GM21723 (cell line): ENCODE measurements around the gene ORC4.

Experiments
- ATAC-seq: cut with Tn5 transposase; IDR thresholded peaks from one replicate; pipeline ENCODE4 v1.9.1; 2021; ENCODE audit warnings: mild to moderate bottlenecking, moderate library complexity; ENCODE audit not compliant: unreplicated experiment

ORC4 gene

DNA sequence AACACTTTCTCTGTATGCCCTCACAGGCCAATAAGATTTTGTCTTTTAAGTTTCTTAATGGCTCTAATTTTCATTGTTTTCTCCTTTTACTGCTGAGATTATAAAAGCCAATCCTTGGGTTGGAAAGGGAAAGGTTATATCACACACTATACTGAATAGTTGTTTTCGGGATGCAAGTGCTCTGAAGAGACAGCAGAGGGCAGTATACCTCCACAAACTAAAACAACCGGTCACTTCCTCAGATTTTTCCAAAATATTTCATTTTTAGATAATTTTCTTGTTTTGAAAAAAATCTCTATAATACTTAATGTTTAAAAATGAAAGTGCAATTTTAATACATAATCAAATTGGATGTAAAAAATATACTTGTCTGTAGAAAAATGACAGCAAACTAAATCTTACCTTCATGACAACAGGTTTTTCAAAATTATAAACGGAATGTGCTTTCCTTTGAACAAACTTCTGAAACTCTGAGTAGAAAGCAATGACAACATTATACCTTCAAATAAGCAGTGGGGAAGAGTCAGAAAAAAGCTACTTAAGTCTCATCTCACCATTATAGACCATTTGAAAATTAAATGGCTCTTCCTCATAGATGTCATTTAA lies 82.7 kb downstream of the ORC4 start:
- peak; percentile 78 for ATAC-seq

DNA sequence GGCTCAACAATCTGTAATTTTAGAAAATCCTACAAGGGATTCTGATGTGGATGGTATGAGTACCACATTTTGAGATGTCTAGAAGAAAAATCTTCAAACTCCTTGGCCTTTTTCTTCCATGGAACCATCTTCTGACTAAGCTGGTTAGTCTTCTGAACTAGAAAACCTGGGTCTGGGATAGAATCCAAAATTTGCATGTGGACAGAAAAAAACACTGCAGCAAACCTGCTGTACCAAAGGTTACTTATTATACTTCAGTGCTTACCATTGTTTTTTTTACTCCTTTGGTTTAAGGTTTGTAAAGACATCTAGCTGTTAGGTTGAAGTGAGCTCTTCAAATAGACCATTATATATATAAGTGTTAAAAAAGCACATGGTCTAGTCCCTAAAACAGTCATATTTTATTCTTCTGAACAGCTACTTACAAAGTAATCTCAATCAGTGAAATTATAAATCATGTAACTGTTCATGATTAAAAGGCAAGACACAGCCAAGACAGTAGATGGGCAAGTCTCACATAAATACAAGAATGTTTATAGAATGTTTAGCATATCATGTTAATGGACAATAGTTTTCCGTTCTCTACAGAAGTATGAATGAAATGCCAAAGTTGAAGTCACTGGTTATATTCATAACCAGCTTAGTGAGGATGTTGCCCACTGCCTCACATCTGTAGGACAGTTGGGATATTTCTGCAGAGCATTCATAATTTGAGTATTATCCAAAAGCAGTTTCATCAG lies 85.5 kb downstream of the ORC4 start:
- no peak for ATAC-seq

DNA sequence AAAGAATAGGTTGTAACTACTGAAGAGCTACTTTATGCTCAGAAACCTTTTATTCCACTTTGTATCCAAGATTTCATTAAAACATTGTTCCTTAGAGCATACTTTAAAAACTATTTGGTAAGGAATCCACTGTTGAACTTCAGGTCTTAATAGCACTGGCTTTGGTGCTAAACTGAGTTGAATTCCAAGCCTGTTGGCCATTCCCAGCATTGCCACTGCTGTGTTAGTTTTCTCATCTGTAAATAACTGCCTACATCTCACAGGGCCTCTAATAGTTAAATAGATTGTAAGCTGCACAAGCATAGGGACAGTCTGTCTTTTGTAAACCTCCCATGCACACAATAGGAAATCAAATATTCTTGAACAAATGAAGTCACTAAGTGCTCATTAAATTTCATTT lies 86.6 kb downstream of the ORC4 start:
- no peak for ATAC-seq

DNA sequence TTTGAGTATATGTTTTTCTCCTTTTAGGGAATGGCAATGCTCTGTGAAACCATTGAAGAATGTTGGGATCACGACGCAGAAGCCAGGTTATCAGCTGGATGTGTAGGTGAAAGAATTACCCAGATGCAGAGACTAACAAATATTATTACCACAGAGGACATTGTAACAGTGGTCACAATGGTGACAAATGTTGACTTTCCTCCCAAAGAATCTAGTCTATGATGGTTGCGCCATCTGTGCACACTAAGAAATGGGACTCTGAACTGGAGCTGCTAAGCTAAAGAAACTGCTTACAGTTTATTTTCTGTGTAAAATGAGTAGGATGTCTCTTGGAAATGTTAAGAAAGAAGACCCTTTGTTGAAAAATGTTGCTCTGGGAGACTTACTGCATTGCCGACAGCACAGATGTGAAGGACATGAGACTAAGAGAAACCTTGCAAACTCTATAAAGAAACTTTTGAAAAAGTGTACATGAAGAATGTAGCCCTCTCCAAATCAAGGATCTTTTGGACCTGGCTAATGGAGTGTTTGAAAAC lies 93.4 kb downstream of the ORC4 start:
- ATAC-seq = no peak

DNA sequence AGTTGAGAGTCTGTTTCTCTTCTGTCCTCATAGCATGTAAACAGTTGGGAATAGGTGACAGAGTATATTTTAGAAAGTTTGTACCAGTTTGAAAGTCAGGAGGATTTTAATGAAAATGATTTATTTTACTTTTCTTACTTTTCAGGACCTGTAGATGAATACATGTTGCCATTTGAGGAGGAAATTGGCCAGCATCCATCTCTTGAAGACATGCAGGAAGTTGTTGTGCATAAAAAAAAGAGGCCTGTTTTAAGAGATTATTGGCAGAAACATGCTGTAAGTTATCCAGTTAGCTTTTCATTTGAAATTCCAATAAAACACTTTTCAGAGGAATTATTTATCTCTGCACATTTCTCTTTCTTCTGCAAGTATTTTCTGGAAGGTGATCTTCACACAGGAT lies 94.7 kb downstream of the ORC4 start:
- ATAC-seq = no peak

DNA sequence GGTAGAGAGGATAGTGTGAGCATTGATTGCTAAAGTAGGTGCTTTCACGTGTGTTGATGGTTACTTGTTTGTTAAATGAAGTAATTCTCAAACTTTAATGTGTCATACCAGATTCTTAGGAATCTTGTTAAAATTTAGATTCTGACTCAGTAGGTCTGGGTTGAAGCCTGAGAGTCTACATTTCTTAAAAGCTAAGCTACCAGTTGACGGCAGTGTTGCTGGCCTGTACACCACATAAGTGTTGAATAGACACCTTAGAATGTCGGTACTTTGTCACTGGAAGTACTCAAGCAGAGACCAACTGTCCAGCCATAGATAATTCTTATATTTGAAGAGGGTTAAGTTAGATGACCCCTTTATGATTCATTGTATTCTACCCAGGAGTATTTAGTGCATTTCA lies 95.9 kb downstream of the ORC4 start:
- no peak for ATAC-seq

DNA sequence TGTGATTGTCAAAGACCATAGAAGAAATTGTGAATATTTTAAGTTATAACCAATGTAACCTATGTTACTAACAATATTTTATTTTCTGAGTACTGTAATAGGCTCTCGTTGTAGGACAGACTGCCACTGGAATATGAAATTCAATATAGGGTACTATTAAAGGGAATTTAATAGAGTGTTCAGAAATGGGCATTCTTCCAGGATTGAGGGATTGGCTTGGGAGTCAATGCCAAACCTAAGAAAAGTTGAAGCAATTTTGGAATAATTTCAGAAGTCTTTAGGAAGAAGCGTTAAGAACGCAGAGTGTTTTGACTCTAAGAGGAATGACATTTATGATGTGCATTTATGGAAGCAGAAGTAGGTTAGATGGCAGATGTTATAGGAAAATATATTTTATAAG lies 96.7 kb downstream of the ORC4 start:
- ATAC-seq = no peak

DNA sequence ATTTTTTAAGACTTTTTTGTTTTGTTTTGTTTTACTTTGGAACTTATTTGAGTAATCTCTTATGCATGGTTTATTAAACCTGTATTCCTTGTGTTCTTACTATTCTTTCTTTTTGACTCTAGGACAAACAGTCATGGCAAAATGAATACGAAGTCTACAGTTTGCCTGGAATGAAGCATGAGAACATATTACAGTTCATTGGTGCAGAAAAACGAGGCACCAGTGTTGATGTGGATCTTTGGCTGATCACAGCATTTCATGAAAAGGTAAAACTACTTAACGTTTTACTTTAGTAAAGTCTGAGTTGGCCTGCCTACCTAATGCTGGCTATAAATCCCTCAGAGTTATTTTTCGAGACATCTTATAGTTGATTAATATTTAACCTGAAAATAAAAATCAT lies 103.4 kb downstream of the ORC4 start:
- no peak for ATAC-seq

DNA sequence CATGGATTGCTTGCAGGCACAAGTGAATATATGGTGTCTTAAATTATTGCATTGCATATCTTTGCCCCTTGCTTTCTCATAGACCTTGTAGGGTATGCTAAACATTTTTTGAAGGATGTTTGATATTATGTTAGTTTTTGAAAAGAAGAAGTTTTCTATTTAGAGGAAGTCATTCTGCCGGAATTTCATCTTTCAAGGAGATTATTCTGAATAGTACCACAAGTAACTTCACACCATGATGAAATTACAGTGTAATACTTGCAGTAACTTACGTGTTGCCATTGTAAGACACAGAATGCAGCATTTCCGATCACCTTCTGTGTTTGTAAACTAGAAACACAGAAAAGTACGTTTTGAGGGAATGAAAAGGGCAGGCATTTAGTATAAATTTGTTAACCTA lies 103.8 kb downstream of the ORC4 start:
- no peak for ATAC-seq

DNA sequence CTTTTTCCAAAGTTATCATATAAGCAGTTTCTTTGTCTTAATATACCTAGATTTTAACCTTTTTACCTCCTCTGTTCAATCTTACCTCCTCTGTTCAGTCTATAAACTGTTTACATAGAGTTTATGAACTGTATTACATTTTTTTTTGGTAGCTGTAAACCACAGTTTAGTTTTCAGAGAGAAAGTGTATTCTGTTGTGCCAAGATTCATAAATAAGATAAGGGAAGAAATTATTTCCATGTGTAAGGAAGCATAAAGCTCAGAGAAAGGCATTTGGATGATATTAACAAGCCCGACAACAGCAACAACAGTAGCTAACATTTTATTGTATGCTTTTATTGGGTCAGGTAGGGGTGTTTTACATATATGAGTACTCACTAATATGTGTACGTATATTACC lies 104.5 kb downstream of the ORC4 start:
- no peak for ATAC-seq

DNA sequence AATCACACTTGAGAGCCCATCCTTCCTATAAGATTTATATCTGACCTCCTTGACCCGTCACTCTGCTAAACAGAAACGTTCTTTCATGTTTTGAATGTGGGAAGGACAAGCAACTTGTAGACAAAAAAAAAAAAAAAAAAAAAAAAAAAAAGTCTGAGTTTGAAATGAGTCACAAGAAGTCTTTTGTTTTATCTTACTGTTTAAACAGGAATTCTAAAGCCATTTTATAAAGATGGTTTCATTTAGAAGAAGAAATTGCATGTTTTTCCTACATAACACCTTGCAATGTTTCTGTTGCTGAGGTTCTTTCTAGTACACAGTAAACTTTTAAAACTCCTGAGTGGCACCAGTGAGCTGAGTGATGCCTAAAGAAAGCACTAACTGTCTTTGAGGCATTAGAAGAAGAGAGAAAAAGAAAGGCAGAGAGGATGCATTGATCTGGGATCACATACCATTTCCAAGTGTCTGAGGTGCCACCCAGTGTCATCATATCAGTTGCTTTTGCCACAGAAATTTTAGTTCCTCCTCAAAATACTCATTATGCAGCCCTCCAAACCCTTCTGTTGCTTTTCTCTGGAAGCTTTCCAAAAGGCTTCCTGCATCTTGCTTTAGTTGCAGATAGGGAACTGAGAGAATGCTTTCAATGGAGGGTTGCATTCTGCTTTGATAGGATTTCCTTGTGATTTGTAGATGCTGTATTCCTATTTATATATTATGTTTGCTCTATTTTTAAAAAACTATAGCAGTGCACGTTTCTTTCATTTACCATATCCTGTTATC lies 106.6 kb downstream of the ORC4 start:
- no peak for ATAC-seq

DNA sequence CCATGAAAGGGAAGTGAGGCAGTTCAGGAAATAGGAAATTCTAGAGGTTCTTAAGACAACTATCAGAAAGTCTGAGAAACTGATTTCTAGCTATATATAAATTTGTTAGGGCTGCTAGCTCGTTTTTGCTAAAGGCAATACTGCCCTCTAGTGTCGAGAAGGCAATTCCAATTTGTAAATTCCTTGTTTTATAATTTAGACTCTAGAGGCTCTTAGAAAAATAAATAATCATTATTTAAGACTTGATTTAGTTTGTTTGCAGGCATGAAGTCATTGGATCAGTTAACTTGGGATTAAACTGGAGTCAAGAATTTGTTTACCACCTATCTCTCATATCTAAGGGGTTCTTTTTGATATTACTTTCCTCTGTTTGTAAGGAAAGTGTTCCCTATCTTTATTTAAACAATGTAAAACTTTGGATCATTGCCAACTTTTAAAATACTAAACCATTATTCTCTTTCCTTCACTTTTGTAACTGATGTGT lies 109.5 kb downstream of the ORC4 start:
- ATAC-seq = peak; percentile 54

DNA sequence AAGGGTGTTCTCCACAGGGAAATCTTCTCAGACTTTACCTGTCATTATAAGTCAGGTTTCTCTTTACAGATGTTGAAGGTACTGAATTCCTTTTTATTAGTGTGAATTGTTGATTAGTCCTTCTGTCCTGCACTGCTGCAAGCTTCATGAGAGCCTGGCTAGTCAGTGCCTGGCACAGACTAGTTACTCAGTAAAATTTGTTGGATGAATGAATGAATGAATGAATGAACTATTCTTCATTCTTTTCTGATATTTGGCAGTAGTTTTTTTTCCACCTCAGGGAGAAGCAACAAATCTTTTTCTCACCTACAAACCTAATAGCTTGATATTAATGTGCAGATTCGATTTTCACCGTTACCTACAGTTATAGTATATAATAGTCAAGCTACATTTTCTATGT lies 111.4 kb downstream of the ORC4 start:
- no peak for ATAC-seq

DNA sequence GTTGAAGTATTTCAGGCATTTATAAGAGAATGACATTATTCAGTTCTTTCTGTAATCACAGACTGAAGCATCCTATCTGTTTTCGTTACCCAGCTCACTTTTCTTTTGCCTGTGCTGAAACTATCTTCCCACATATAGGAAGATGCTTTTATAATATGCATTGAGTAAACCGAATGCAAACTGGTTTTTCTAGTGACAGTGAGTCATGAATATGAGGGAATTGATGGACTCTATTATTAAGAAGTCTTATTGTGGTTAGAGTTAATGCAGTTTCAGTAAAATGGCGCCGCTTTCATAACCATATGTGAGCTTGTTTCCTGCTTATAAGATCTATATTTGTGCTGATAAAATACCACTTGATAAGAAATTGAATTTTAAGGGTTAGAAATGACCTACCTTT lies 116.5 kb downstream of the ORC4 start:
- no peak for ATAC-seq

DNA sequence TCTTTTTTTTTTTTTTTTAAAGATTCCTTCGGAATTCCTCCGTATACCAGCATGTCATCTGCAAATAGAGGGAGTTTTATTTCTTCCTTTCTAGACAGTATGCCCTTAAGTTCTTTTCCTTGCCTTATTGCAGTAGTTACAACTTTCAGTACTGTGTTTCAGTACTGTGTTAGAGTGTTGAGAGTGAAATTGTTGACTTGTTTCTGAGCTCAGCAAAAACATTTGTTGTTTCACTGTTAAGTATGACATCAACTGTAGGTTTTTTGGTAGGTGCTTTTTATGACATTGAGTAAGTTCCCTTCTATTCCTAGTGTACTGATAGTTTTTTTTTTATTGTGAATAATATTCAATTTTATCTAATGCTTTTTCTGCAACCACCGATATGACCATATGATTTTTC lies 131.9 kb downstream of the ORC4 start:
- ATAC-seq = peak; percentile 56

DNA sequence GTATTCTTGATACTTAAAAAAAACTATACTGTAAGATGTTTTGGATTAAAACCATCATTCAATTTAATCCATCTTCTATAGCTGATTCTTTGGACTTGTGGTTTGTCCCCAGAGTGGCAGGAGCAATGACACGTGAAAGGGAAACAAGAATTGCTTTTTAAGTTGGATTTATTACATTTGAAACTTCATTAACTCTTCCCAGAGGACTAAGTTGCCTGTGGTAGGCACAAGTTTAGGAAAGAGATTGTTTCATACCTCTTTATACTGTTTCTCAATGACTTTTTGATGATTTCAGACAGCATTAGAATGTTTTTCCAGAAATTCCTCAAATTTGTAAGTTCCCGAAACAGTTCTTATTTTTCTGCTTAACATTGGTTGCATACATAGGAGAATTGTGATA lies 134.4 kb downstream of the ORC4 start:
- ATAC-seq = no peak

DNA sequence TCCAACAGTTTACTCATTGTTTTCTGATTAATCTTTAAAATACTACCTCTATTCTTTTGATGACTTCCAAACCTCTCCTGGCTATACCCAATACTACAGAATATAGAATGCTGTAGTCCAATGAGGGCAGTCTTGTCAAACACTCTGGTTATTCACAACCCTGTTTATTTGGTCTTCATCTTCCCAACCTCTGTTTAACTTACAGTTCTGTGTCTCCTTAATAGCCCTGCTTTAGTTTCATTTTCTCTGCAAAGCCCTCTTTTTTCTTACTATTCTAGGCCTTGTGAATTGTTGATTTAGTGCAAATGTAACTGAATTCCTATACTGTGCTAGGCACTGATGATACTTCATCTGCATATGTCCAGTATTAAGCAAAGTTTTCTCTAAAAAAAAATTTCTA lies 135.7 kb downstream of the ORC4 start:
- no peak for ATAC-seq

DNA sequence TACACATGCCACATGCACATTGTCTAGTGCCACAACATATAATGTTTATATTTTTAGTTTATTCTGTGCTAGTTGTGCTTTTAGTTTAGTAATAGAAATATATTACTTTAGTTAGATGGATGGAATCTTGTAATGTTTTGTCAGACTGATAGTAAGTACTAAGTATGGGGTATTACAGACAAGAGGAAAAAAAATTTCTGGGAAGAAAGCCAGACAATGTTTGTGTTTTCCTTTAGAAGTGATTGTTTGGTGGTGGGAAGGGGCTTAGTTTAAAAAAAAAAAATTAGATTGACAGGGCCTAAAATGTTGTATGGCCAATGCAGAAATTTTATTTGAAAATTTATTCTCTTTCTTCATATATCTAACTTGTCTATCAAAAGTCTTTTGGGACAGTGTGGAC lies 137.9 kb downstream of the ORC4 start:
- no peak for ATAC-seq
